Mucosa of rectum (tissue), 2 donors: ENCODE measurements around the gene BRI3.
"Not testable (repeated sequence)": the region's sequence is repeated elsewhere in the genome, so short reads cannot be mapped to it uniquely, and the experiment has no call there.

ENCODE experiments used
- H3K27ac ChIP-seq, 2 donors: one replicate each; pipeline ENCODE4 v1.7.0; 2013; ENCODE audit warnings: inconsistent platforms in 2 of 2, low read depth in 2 of 2, low read length in 2 of 2
- H3K27me3 ChIP-seq, 2 donors: one replicate each; pipeline ENCODE4 v1.7.0; 2013; ENCODE audit warnings: low read length in 2 of 2; ENCODE audit not compliant: control insufficient read depth in 2 of 2, insufficient read depth in 2 of 2
- H3K36me3 ChIP-seq, 2 donors: one replicate each; pipeline ENCODE4 v1.7.0; 2013; ENCODE audit warnings: low read length in 2 of 2; ENCODE audit not compliant: control insufficient read depth in 2 of 2, insufficient read depth in 2 of 2
- H3K4me1 ChIP-seq, 2 donors: one replicate each; pipeline ENCODE4 v1.7.0; 2013; ENCODE audit warnings: low read length in 2 of 2, mild to moderate bottlenecking in 1 of 2; ENCODE audit not compliant: control insufficient read depth in 2 of 2, insufficient read depth in 2 of 2
- H3K4me3 ChIP-seq, 2 donors: one replicate each; pipeline ENCODE4 v1.7.0; 2013; ENCODE audit warnings: low read length in 2 of 2
- H3K9ac ChIP-seq, 2 donors: one replicate each; pipeline ENCODE4 v1.7.0; 2013; ENCODE audit warnings: low read length in 2 of 2, low read depth in 1 of 2, mild to moderate bottlenecking in 1 of 2
- H3K9me3 ChIP-seq, 2 donors: one replicate each; pipeline ENCODE4 v1.7.0; 2013; ENCODE audit warnings: low read length in 2 of 2; ENCODE audit not compliant: control insufficient read depth in 2 of 2
- donor health status: healthy.
- donor health status: Normal muscosa, but diverticular disease.

Gene BRI3

DNA sequence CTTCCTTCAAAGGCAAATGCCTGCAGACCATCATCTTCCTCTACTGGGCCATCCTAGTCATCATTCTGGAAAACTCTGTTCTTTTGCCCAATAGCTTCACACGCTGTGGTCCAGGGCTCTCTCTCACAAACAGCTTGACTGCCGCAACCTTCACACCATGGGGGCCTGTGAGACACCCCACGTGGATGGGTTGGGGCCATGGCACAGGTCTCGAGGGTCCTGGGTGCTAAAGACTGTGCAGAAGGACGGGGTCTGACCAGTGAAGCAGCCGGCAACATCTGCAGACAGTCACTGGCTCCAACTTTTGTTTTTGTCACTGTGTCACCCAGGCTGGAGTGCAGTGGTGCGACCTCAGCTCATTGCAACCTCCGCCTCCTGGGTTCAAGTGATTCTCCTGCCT is 28.1 kb downstream of the BRI3 start:
- Histone ChIP-seq H3K36me3 (peaks cover 32 to 44% of the 10 kb centered on the region in 2 donors), H3K9me3 (no peaks in the 10 kb centered on the region), H3K4me3 (no peak overlapping the region), H3K9ac (no peak overlapping the region), H3K27ac (no peak overlapping the region), H3K4me1 (no peaks in the 10 kb centered on the region), H3K27me3 (no peaks in the 10 kb centered on the region)

- Histone ChIP-seq H3K4me1 (no peaks in the 10 kb centered on the region), H3K27me3 (no peaks in the 10 kb centered on the region), H3K9ac (no peak overlapping the region), H3K27ac (no peak overlapping the region), H3K36me3 (peaks cover 30 to 46% of the 10 kb centered on the region in 2 donors), H3K4me3 (no peak overlapping the region), H3K9me3 (no peaks in the 10 kb centered on the region)
Measured at GRCh38 chr7:98312201-98312600, 30.7 kb downstream of the BRI3 start.

DNA sequence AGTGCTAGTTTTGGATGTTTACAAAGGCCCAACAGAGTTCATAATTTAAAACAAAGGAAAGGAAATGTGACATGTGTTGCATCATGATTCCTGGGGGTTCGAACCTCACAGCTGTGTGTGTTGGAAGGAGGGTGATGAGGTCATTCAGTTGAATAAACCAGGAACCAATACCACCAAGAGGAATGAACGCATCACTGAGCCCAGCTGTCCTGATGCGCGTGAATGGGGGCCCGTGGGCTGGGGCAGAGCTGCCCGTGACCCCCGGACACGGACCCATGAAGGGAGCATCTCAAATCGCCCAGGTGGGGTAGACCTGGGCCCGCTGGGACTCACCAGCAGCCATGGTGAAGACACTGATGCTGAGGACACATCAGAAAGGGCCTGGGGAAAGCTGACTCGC is 33.0 kb downstream of the BRI3 start:
- Histone ChIP-seq H3K27me3 (no peaks in the 10 kb centered on the region), H3K9ac (no peak overlapping the region), H3K4me3 (no peak overlapping the region), H3K4me1 (no peaks in the 10 kb centered on the region), H3K36me3 (peaks cover 21 to 41% of the 10 kb centered on the region in 2 donors), H3K9me3 (no peaks in the 10 kb centered on the region), H3K27ac (no peak overlapping the region)

- H3K9me3 ChIP-seq: no peaks in the 10 kb centered on the region
- H3K27ac ChIP-seq: no peak overlapping the region
- no peaks in the 10 kb centered on the region for H3K27me3 ChIP-seq
- no peaks in the 10 kb centered on the region for H3K4me1 ChIP-seq
- peaks cover 19 to 38% of the 10 kb centered on the region in 2 donors for H3K36me3 ChIP-seq
- no peak overlapping the region for H3K4me3 ChIP-seq
- no peak overlapping the region for H3K9ac ChIP-seq
Measured at GRCh38 chr7:98315318-98315993, 34.0 kb downstream of the BRI3 start.

GRCh38 chr7:98315994-98316527 is 34.6 kb downstream of the BRI3 start:
- not testable (repeated sequence) for H3K27me3 ChIP-seq, H3K9ac ChIP-seq, H3K4me1 ChIP-seq, H3K4me3 ChIP-seq, H3K27ac ChIP-seq, H3K9me3 ChIP-seq
- H3K36me3 ChIP-seq: peaks cover 19 to 34% of the 10 kb centered on the region in 2 donors

DNA sequence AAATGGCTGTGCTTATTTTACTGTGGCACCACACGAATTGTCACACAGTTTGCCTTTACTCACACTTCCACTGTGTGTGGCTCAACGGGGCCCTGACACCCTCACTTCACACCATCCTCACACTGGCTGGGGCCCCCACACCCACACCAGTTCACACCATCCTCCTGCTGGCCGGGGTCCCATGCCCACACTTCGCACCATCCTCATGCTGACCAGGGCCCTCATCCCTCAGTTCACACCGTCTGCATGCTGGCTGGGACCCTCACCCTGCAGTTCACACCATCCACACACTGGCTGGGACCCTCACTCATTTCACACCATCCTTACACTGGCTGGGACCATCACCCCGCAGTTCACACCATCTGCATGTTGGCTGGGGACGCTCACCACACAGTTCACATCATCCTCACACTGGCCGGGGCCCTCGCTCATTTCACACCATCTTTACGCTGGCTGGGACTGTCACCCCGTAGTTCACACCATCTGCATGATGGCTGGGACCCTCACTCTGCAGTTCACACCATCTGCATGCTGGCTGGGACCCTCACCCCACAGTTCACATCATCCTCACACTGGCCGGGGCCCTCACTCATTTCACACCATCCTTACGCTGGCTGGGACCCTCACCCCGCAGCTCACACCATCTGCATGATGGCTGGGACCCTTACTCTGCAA is 36.0 kb downstream of the BRI3 start:
- H3K27me3 ChIP-seq: no peaks in the 10 kb centered on the region
- peaks cover 11 to 28% of the 10 kb centered on the region in 2 donors for H3K36me3 ChIP-seq
- H3K9me3 ChIP-seq: no peaks in the 10 kb centered on the region

DNA sequence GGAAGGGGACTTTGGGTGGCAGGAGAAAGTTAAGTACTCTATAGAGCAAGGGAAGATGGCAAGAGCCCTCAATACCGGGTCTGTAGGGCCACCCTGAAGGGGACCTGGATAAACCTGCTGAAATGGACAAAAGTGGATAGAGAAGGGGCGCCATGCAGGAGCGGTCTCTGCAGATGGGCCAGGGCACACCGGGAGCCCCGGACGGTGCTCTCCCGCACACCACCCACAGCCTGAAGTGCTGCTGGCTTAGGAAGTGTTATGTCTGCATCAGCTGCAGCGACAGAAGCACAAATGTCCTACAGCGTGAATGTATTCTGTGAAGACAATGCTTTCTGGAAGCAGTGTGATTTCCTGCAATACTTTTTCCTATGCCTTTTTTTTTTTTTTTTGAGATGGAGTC is 37.7 kb downstream of the BRI3 start:
- no peak overlapping the region for H3K9ac ChIP-seq
- H3K9me3 ChIP-seq: no peaks in the 10 kb centered on the region
- peaks cover 10 to 22% of the 10 kb centered on the region in 2 donors for H3K36me3 ChIP-seq
- no peak overlapping the region for H3K4me3 ChIP-seq
- H3K4me1 ChIP-seq: no peaks in the 10 kb centered on the region
- no peaks in the 10 kb centered on the region for H3K27me3 ChIP-seq
- H3K27ac ChIP-seq: no peak overlapping the region

More for the DNA sequence above, 36.0 kb downstream of the BRI3 start:
- Histone ChIP-seq H3K4me1 (no peaks in the 10 kb centered on the region), H3K27ac (no peak overlapping the region), H3K9ac (no peak overlapping the region), H3K4me3 (no peak overlapping the region)

- Histone ChIP-seq H3K4me3 (no peak overlapping the region), H3K9ac (no peak overlapping the region), H3K36me3 (peaks cover 6 to 14% of the 10 kb centered on the region in 2 donors), H3K27ac (no peak overlapping the region), H3K4me1 (no peaks in the 10 kb centered on the region), H3K9me3 (no peaks in the 10 kb centered on the region), H3K27me3 (no peaks in the 10 kb centered on the region)
Measured at GRCh38 chr7:98321301-98321700, 39.8 kb downstream of the BRI3 start.

GRCh38 chr7:98322331-98323270 is 41.1 kb downstream of the BRI3 start:
- H3K4me1 ChIP-seq: no peaks in the 10 kb centered on the region
- H3K9ac ChIP-seq: no peak overlapping the region
- H3K27ac ChIP-seq: no peak overlapping the region

More at GRCh38 chr7:98322331-98323270, 41.1 kb downstream of the BRI3 start:
- H3K4me3 ChIP-seq: no peak overlapping the region
- H3K27me3 ChIP-seq: no peaks in the 10 kb centered on the region
- peaks cover 3 to 7% of the 10 kb centered on the region in 2 donors for H3K36me3 ChIP-seq
- no peaks in the 10 kb centered on the region for H3K9me3 ChIP-seq
